Measurements from ENCODE around the gene XPNPEP1. TPM values are rescaled to one million over a fixed set of nuclear protein-coding genes. Genes with fewer than 3 reads are reported as not detected.
"Not testable (repeated sequence)": the region's sequence is repeated elsewhere in the genome, so short reads cannot be mapped to it uniquely, and the experiment has no call there.

The XPNPEP1 gene
- total and polyA plus RNA-seq, 5 experiments from 2014 or later, result 16.6 to 42.3 (median 19.9) TPM

- H3K4me3 Mint-ChIP-seq, result no peak overlapping the region
- no peaks in the 10 kb centered on the region for H3K9me3 Mint-ChIP-seq
- no peak overlapping the region for H3K27ac Mint-ChIP-seq
- POLR2A ChIA-PET, result no interaction called here
- ATAC-seq, result no peak
- no peaks in the 10 kb centered on the region for H3K27me3 Mint-ChIP-seq
- DNase-seq, result no peak
- H3K36me3 Mint-ChIP-seq, result no peaks in the 10 kb centered on the region
- peaks cover 17 to 30% (median 23%) of the 10 kb centered on the region in 4 donors for H3K4me1 Mint-ChIP-seq
These were observed 5.2 kb upstream of the XPNPEP1 start for GRCh38 chr10:109928475-109928891.

DNA sequence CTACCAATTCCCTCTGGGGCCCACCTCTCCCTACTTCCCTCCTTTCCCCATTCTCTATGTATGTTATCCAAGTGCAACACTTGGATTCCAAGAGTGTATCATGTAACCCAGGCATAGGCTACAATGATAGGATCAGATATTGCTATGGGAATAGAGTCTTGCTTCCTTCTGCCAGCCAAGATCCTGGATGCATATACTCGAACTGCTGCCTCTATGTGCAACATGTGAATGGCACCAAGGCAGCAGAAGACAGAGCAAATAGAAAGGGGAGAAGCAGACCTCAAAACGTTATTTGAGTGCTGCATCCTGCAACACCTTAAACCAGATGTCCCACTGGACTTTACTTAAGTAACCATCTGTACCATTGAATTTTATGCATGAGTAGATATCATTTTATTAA lies 3.5 kb upstream of the XPNPEP1 start:
- POLR2A ChIA-PET, result no interaction called here
- Mint-ChIP-seq H3K9me3 (no peaks in the 10 kb centered on the region), H3K36me3 (no peaks in the 10 kb centered on the region), H3K27ac (peak overlapping the region in 1 of 10 donors; percentile 15), H3K4me3 (peak overlapping the region in 1 of 10 donors; percentile 48), H3K4me1 (peaks cover 18 to 27% (median 24%) of the 10 kb centered on the region in 4 donors), H3K27me3 (no peaks in the 10 kb centered on the region)
- no peak for DNase-seq
- no peak for ATAC-seq

DNA sequence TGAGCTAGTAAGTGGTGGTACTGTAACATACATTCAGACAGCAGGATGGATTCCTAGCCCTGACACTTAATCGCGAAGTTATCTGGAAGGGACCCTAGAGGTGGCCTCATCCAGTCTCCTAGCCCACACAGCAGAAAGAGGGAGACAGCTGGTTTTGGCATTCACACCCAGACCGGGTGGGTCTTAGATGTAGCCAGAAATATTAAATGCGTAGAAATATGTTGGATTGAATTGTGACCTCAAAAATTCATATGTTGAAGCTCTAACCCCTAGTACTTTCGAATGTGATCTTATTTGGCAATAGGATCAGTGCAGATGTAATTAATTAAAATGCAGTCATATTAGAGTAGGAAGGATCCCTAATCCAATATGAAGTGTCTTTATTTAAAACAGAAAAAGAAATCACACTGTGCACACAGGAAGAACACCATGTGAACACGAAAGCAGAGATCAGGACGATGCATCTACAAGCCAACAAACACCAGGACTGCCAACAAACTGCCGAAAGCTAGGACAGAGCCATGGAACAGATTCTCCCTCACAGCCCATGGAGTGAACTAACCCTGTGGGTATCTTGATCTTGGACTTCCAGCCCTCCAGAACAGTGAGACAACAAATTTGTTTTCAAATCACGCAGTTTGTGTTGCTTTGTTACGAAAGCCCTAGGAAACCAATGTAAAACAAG lies 2.9 kb upstream of the XPNPEP1 start:
- POLR2A ChIA-PET, result interaction anchor here (0.6 kb wide), 1 partner anchor 298 kb away, joined by 7 read pairs; no protein-coding TSS in a partner anchor

DNA sequence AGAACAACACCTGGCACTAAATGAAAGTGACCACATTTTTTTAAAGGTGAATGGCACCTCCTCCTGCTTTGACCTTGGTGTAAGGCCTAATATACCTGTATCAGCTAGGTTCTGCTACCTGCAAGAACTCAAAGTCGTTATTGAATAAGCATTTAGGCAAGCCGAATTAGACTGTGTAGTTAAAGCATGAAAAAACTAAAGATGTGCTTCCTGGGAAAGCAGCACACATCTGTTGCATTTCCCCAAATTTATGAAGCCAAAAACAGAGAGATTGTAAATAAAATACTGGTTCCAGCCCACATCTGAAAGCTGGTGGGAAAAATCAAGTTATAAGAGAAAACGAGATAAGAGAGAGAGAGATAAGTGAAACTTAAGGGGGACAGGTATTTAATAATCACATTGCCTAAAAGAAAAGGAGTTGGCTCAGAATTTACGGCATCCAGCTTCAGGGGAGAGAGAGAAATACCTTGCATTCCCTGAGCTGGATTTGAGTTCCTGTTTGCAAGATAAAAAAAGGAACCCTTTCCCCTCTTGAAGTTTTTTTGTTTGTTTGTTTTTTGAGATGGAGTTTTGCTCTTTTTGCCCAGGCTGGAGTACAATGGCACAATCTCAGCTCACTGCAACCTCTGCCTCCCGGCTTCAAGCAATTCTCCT lies 1.8 kb upstream of the XPNPEP1 start:
- Mint-ChIP-seq H3K36me3 (no peaks in the 10 kb centered on the region), H3K27ac (peak overlapping the region in 3 of 10 donors; percentile 10 to 86 (median 77)), H3K4me1 (peaks cover 24 to 42% (median 40%) of the 10 kb centered on the region in 4 donors), H3K4me3 (peak overlapping the region in 3 of 10 donors; percentile 24 to 80 (median 71)), H3K27me3 (no peaks in the 10 kb centered on the region), H3K9me3 (no peaks in the 10 kb centered on the region)
- DNase-seq (no peak), ATAC-seq (no peak)
- POLR2A ChIA-PET, result interaction anchor here (2.0 to 3.1 kb wide), 2 partner anchors 10 to 14 kb away, joined by 7 to 16 read pairs; no protein-coding TSS in a partner anchor

More for the DNA sequence above, 2.9 kb upstream of the XPNPEP1 start:
- DNase-seq (no peak), ATAC-seq (no peak)
- Mint-ChIP-seq H3K4me1 (peaks cover 23 to 33% (median 29%) of the 10 kb centered on the region in 4 donors), H3K4me3 (no peak overlapping the region), H3K36me3 (no peaks in the 10 kb centered on the region), H3K9me3 (no peaks in the 10 kb centered on the region), H3K27ac (peak overlapping the region in 1 of 10 donors; percentile 37), H3K27me3 (no peaks in the 10 kb centered on the region)

GRCh38 chr10:109924087-109924486 lies 776 bp upstream of the XPNPEP1 start:
- peaks cover 26 to 49% (median 48%) of the 10 kb centered on the region in 4 donors for H3K4me1 Mint-ChIP-seq
- no peak for ATAC-seq
- DNase-seq, result no peak
- H3K27me3 Mint-ChIP-seq, result no peaks in the 10 kb centered on the region
- H3K4me3 Mint-ChIP-seq, result peak overlapping the region; percentile 71 to 90 (median 79)
- no peaks in the 10 kb centered on the region for H3K36me3 Mint-ChIP-seq
- peak overlapping the region; percentile 10 to 90 (median 77) for H3K27ac Mint-ChIP-seq
- no peaks in the 10 kb centered on the region for H3K9me3 Mint-ChIP-seq
- POLR2A ChIA-PET, result interaction anchor here (1.4 to 3.1 kb wide), 5 partner anchors 11 to 286 kb away, joined by 3 to 16 read pairs (median 7); no protein-coding TSS in a partner anchor

GRCh38 chr10:109922358-109922975 lies 844 bp downstream of the XPNPEP1 start:
- H3K27me3 Mint-ChIP-seq, result no peaks in the 10 kb centered on the region
- no peaks in the 10 kb centered on the region for H3K9me3 Mint-ChIP-seq
- H3K27ac Mint-ChIP-seq, result peak overlapping the region; percentile 86 to 96 (median 93)
- POLR2A ChIA-PET, result interaction anchor here (3.1 kb wide), 1 partner anchor 12 kb away, joined by 16 read pairs; no protein-coding TSS in a partner anchor
- peaks cover 29 to 62% (median 59%) of the 10 kb centered on the region in 4 donors for H3K4me1 Mint-ChIP-seq
- peak overlapping the region; percentile 71 to 93 (median 89) for H3K4me3 Mint-ChIP-seq
- ATAC-seq, result no peak
- DNase-seq, result no peak
- no peaks in the 10 kb centered on the region for H3K36me3 Mint-ChIP-seq

GRCh38 chr10:109920016-109920415 lies 3.3 kb downstream of the XPNPEP1 start:
- Mint-ChIP-seq H3K4me1 (peaks cover 44 to 86% (median 77%) of the 10 kb centered on the region in 4 donors), H3K9me3 (no peaks in the 10 kb centered on the region), H3K36me3 (no peaks in the 10 kb centered on the region), H3K27ac (peak overlapping the region in 7 of 10 donors; percentile 3 to 86 (median 43)), H3K4me3 (peak overlapping the region in 6 of 10 donors; percentile 0 to 49 (median 0)), H3K27me3 (no peaks in the 10 kb centered on the region)
- POLR2A ChIA-PET, result no interaction called here
- ATAC-seq (peak in 1 of 2 donors; percentile 54), DNase-seq (peak in 1 of 10 donors; percentile 35)

- H3K36me3 Mint-ChIP-seq, result peaks cover 0 to 3% (median 3%) of the 10 kb centered on the region in 3 donors
- peak overlapping the region in 3 of 10 donors; percentile 43 to 53 (median 48) for H3K27ac Mint-ChIP-seq
- peaks cover 43 to 87% (median 75%) of the 10 kb centered on the region in 4 donors for H3K4me1 Mint-ChIP-seq
- H3K9me3 Mint-ChIP-seq, result no peaks in the 10 kb centered on the region
- POLR2A ChIA-PET, result no interaction called here
- no peaks in the 10 kb centered on the region for H3K27me3 Mint-ChIP-seq
- peak overlapping the region in 2 of 10 donors; percentile 22 to 32 for H3K4me3 Mint-ChIP-seq
- DNase-seq (no peak), ATAC-seq (no peak)
These were observed 4.1 kb downstream of the XPNPEP1 start for GRCh38 chr10:109919220-109919619.

DNA sequence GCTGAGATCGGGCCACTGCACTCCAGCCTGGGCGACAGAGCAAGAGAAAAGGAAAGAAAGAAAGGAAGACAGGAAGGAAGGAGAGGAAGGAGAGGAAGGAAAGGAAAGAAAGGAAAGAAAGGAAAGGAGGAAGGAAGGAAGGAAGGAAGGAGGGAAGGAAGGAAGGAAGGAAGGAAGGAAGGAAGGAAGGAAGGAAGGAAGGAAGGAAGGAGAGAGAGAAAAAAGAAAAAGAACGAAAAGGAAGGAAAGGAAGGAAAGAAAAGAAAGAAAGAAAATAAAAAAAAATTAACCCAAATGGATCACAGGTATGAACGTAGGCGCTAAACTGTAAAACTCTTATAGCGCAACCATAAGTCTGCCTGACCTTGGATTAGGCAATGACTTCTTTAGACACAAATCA lies 4.6 kb downstream of the XPNPEP1 start:
- H3K4me3 Mint-ChIP-seq, H3K36me3 Mint-ChIP-seq, H3K9me3 Mint-ChIP-seq, H3K27me3 Mint-ChIP-seq, DNase-seq, ATAC-seq: not testable (repeated sequence)
- Mint-ChIP-seq H3K4me1 (peaks cover 42 to 87% (median 74%) of the 10 kb centered on the region in 4 donors), H3K27ac (peak overlapping the region in 3 of 10 donors; percentile 19 to 82 (median 53))
- POLR2A ChIA-PET, result interaction anchor here (0.6 to 0.7 kb wide), 2 partner anchors 92 to 115 kb away, joined by 3 to 4 read pairs; no protein-coding TSS in a partner anchor

DNA sequence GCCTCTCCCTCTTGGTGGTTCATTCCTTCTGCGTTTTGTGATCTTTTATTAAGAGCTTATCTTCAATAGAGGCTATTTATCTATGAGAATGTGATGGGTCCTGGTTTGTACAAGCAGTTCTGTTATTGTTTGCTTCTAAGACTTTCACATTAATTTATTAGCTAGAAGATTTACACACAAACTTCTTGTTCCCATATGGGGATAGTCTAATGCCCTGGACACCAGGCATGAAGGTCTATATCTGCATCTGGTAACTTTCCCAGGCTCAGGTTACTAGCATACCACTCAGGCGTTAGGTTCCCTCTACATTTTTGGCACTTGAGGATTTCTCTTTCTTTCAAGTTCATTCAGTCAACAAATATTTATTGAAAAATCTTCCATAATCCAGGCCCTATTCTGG lies 7.7 kb downstream of the XPNPEP1 start:
- peaks cover 41 to 93% (median 78%) of the 10 kb centered on the region in 4 donors for H3K4me1 Mint-ChIP-seq
- H3K4me3 Mint-ChIP-seq, result peak overlapping the region in 8 of 10 donors; percentile 20 to 78 (median 66)
- POLR2A ChIA-PET, result interaction anchor here (1.7 kb wide), 1 partner anchor 19 kb away, joined by 4 read pairs; no protein-coding TSS in a partner anchor
- no peaks in the 10 kb centered on the region for H3K27me3 Mint-ChIP-seq
- no peaks in the 10 kb centered on the region for H3K9me3 Mint-ChIP-seq
- ATAC-seq (no peak), DNase-seq (no peak)
- H3K27ac Mint-ChIP-seq, result peak overlapping the region; percentile 35 to 93 (median 71)
- H3K36me3 Mint-ChIP-seq, result peaks cover 0 to 18% (median 9%) of the 10 kb centered on the region in 3 donors

GRCh38 chr10:109914966-109915365 lies 8.3 kb downstream of the XPNPEP1 start:
- Mint-ChIP-seq H3K4me1 (peaks cover 43 to 93% (median 78%) of the 10 kb centered on the region in 4 donors), H3K27ac (peak overlapping the region; percentile 0 to 93 (median 73)), H3K9me3 (no peaks in the 10 kb centered on the region), H3K27me3 (no peaks in the 10 kb centered on the region), H3K4me3 (peak overlapping the region in 9 of 10 donors; percentile 20 to 78 (median 64)), H3K36me3 (peaks cover 0 to 18% (median 9%) of the 10 kb centered on the region in 3 donors)
- POLR2A ChIA-PET, result interaction anchor here (1.7 kb wide), 1 partner anchor 19 kb away, joined by 4 read pairs; no protein-coding TSS in a partner anchor
- peak; percentile 94 to 96 for ATAC-seq
- DNase-seq, result peak in 7 of 10 donors; percentile 29 to 57 (median 35)

DNA sequence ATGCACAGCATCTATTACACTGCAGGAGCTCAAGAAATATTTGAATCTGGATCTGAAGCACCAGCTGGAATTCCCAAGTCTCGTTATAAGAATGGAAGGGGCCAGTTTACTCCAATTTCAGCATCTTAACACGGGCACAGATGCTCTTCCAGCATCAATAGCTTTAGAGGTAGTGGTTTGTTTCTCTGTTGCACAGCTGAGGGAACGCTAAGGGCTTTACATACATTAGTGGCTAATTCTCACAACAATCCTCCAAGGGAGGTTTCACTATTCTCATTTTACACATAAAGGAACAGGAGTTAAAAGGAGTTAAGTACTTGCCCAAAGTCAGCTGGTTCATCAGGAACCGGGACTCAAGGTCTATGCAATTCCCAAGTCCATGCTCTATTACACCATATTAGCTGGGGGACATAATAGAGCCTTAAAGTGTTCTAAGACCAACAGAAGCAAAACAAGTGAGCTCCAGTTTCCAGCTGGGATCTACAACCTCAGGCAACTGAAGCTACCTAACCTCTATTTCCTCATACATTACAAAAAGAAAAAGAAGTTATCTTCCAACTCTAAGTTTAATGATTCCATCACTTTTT lies 9.9 kb downstream of the XPNPEP1 start:
- H3K27ac Mint-ChIP-seq, result peak overlapping the region in 3 of 10 donors; percentile 35 to 88 (median 65)
- ATAC-seq (no peak), DNase-seq (no peak)
- H3K36me3 Mint-ChIP-seq, result peaks cover 0 to 18% (median 9%) of the 10 kb centered on the region in 3 donors
- no peaks in the 10 kb centered on the region for H3K27me3 Mint-ChIP-seq
- POLR2A ChIA-PET, result no interaction called here
- H3K9me3 Mint-ChIP-seq, result no peaks in the 10 kb centered on the region
- peaks cover 43 to 88% (median 74%) of the 10 kb centered on the region in 4 donors for H3K4me1 Mint-ChIP-seq
- H3K4me3 Mint-ChIP-seq, result no peak overlapping the region

Data from naive thymus-derived CD8-positive, alpha-beta T cell (primary cell).